Ishikawa (cell line): ENCODE measurements around the gene CLEC14A.

Experiments used
- EP300 ChIP-seq: IDR thresholded peaks from 2 replicates; pipeline ENCODE4 v1.6.1; 2012; ENCODE audit warnings: borderline replicate concordance
- NFIC ChIP-seq: IDR thresholded peaks from 2 replicates; pipeline ENCODE4 v1.6.1; 2012
- RAD21 ChIP-seq: IDR thresholded peaks from 2 replicates; pipeline ENCODE4 v1.6.1; 2012; ENCODE audit warnings: low read depth
- TAF1 ChIP-seq: IDR thresholded peaks from 2 replicates; pipeline ENCODE4 v1.6.1; 2012; ENCODE audit warnings: low read depth, mild to moderate bottlenecking
- TCF12 ChIP-seq: IDR thresholded peaks from 2 replicates; pipeline ENCODE4 v1.6.1; 2012; ENCODE audit warnings: low read depth
- TEAD4 ChIP-seq: IDR thresholded peaks from 2 replicates; pipeline ENCODE4 v1.6.1; 2012
- YY1 ChIP-seq: IDR thresholded peaks from 2 replicates; pipeline ENCODE4 v1.6.1; 2012; ENCODE audit warnings: low read depth
- TF ChIP-seq, protein P1 (sequence below): IDR thresholded peaks from 2 replicates; pipeline ENCODE4 v1.6.1; 2012
- TF ChIP-seq, protein P2 (sequence below): IDR thresholded peaks from 2 replicates; pipeline ENCODE4 v1.6.1; 2012; ENCODE audit warnings: low read depth, mild to moderate bottlenecking

DNA sequence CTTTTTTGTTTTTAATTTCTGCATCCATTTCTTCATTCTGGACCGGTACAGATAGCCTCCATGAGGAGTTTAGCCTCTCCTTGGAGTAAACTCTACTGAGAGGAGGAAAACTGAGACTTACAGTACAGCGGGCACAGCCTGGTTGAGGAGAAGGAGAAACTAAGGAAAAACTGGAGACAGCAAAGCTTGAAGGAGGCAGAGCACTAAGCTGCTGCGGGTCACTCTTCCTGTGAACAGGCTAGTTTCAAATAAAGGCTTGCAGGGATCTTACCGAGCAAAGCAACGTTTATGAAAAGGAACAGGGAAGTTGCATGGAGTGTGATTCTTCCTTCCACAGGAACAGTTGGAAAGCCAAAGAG lies 48.5 kb downstream of the CLEC14A start:
- TF ChIP-seq, protein P1, sequence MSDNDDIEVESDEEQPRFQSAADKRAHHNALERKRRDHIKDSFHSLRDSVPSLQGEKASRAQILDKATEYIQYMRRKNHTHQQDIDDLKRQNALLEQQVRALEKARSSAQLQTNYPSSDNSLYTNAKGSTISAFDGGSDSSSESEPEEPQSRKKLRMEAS: no peak
- no peak for TF ChIP-seq NFIC
- no peak for TF ChIP-seq TCF12
- TF ChIP-seq, protein P2, sequence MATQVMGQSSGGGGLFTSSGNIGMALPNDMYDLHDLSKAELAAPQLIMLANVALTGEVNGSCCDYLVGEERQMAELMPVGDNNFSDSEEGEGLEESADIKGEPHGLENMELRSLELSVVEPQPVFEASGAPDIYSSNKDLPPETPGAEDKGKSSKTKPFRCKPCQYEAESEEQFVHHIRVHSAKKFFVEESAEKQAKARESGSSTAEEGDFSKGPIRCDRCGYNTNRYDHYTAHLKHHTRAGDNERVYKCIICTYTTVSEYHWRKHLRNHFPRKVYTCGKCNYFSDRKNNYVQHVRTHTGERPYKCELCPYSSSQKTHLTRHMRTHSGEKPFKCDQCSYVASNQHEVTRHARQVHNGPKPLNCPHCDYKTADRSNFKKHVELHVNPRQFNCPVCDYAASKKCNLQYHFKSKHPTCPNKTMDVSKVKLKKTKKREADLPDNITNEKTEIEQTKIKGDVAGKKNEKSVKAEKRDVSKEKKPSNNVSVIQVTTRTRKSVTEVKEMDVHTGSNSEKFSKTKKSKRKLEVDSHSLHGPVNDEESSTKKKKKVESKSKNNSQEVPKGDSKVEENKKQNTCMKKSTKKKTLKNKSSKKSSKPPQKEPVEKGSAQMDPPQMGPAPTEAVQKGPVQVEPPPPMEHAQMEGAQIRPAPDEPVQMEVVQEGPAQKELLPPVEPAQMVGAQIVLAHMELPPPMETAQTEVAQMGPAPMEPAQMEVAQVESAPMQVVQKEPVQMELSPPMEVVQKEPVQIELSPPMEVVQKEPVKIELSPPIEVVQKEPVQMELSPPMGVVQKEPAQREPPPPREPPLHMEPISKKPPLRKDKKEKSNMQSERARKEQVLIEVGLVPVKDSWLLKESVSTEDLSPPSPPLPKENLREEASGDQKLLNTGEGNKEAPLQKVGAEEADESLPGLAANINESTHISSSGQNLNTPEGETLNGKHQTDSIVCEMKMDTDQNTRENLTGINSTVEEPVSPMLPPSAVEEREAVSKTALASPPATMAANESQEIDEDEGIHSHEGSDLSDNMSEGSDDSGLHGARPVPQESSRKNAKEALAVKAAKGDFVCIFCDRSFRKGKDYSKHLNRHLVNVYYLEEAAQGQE: no peak
- TF ChIP-seq TEAD4: no peak
- TF ChIP-seq YY1: no peak
- no peak for TF ChIP-seq TAF1
- no peak for TF ChIP-seq RAD21
- TF ChIP-seq EP300: no peak
